Neural cell (in vitro differentiated cells): Measurements from ENCODE around the gene FAP.

Experiments
- EP300 ChIP-seq: fragments of 450-650 bp; conservative IDR thresholded peaks from 2 replicates; pipeline ENCODE4 v1.6.1; 2014; ENCODE audit warnings: antibody characterized with exemption, mild to moderate bottlenecking, moderate library complexity; ENCODE audit not compliant: poor library complexity, severe bottlenecking
- EZH2 ChIP-seq: fragments of 200-600, 300-800 bp; shearing (Covaris generic), sonication (generic); IDR thresholded peaks from 2 replicates; pipeline ENCODE4 v1.6.1; 2014; ENCODE audit warnings: antibody characterized with exemption, low read length, borderline replicate concordance, mild to moderate bottlenecking; ENCODE audit not compliant: insufficient read depth, poor library complexity, severe bottlenecking
- POLR2AphosphoS5 ChIP-seq: IDR thresholded peaks from 2 replicates; pipeline ENCODE4 v1.6.1; 2012
- RAD21 ChIP-seq: fragments of 450-650 bp; conservative IDR thresholded peaks from 2 replicates; pipeline ENCODE4 v1.6.1; 2014; ENCODE audit warnings: antibody characterized with exemption, mild to moderate bottlenecking, moderate library complexity
- SMC3 ChIP-seq: fragments of 450-650 bp; conservative IDR thresholded peaks from 2 replicates; pipeline ENCODE4 v1.6.1; 2014; ENCODE audit warnings: antibody characterized with exemption, mild to moderate bottlenecking, moderate library complexity; ENCODE audit not compliant: poor library complexity
- TF ChIP-seq, protein P1 (sequence below): fragments of 450-650 bp; IDR thresholded peaks from 2 replicates; pipeline ENCODE4 v1.5.1; 2014; ENCODE audit warnings: antibody characterized with exemption, mild to moderate bottlenecking, moderate library complexity; ENCODE audit not compliant: poor library complexity, severe bottlenecking
- TF ChIP-seq, protein P2 (sequence below): IDR thresholded peaks from 2 replicates; pipeline ENCODE4 v1.6.1; 2012; ENCODE audit warnings: borderline replicate concordance

DNA sequence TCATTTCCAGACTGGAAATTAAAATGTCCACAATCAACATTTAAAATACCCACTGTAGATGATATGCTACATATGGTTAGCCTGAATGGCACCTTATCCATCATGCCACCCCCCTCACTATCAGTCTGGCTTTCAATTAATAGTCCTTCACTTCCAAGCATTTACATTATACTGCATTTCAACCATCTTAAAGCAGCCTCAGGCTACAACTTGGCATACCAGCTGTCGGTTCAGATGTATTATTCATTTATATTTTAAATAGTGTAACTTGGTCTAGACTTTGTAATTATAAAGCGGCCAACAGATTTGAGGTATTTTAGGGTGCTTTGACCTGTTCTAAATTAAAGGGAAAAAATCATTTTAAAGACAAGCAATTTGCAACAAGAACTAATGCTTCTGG is 93.8 kb downstream of the FAP start:
- TF ChIP-seq, protein P1, sequence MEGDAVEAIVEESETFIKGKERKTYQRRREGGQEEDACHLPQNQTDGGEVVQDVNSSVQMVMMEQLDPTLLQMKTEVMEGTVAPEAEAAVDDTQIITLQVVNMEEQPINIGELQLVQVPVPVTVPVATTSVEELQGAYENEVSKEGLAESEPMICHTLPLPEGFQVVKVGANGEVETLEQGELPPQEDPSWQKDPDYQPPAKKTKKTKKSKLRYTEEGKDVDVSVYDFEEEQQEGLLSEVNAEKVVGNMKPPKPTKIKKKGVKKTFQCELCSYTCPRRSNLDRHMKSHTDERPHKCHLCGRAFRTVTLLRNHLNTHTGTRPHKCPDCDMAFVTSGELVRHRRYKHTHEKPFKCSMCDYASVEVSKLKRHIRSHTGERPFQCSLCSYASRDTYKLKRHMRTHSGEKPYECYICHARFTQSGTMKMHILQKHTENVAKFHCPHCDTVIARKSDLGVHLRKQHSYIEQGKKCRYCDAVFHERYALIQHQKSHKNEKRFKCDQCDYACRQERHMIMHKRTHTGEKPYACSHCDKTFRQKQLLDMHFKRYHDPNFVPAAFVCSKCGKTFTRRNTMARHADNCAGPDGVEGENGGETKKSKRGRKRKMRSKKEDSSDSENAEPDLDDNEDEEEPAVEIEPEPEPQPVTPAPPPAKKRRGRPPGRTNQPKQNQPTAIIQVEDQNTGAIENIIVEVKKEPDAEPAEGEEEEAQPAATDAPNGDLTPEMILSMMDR: no peak
- TF ChIP-seq POLR2AphosphoS5 (no peak), EP300 (no peak), SMC3 (no peak), EZH2 (no peak), RAD21 (no peak)
- TF ChIP-seq, protein P2, sequence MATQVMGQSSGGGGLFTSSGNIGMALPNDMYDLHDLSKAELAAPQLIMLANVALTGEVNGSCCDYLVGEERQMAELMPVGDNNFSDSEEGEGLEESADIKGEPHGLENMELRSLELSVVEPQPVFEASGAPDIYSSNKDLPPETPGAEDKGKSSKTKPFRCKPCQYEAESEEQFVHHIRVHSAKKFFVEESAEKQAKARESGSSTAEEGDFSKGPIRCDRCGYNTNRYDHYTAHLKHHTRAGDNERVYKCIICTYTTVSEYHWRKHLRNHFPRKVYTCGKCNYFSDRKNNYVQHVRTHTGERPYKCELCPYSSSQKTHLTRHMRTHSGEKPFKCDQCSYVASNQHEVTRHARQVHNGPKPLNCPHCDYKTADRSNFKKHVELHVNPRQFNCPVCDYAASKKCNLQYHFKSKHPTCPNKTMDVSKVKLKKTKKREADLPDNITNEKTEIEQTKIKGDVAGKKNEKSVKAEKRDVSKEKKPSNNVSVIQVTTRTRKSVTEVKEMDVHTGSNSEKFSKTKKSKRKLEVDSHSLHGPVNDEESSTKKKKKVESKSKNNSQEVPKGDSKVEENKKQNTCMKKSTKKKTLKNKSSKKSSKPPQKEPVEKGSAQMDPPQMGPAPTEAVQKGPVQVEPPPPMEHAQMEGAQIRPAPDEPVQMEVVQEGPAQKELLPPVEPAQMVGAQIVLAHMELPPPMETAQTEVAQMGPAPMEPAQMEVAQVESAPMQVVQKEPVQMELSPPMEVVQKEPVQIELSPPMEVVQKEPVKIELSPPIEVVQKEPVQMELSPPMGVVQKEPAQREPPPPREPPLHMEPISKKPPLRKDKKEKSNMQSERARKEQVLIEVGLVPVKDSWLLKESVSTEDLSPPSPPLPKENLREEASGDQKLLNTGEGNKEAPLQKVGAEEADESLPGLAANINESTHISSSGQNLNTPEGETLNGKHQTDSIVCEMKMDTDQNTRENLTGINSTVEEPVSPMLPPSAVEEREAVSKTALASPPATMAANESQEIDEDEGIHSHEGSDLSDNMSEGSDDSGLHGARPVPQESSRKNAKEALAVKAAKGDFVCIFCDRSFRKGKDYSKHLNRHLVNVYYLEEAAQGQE: no peak
